CD4-positive, alpha-beta memory T cell (primary cell): ENCODE data around the gene MTERF2. TPM values are rescaled to one million over a fixed set of nuclear protein-coding genes. Genes with fewer than 3 reads are reported as not detected.

Experiments used
- CTCF ChIA-PET: fragments of 350-600 bp; sonication (Branson Sonifier 250); formaldehyde crosslinking; loops from one replicate; lab custom pipeline; 2021; ENCODE audit warnings: inconsistent platforms; ENCODE audit not compliant: partially characterized antibody; lab: Charles Lee
- POLR2A ChIA-PET: fragments of 350-600 bp; sonication (Branson Sonifier 250); formaldehyde crosslinking; loops from one replicate; lab custom pipeline; 2021; ENCODE audit not compliant: partially characterized antibody; lab: Charles Lee
- DNase-seq, 5 donors: peaks; one replicate each; pipeline versions ENCODE4 v3.0.0 to v3.0.0-alpha.2; 2020 to 2022; ENCODE audit warnings: mixed read lengths in 1 of 5
- H3K27ac ChIP-seq: one replicate; pipeline ENCODE4 v1.7.0; 2013; ENCODE audit warnings: low read depth, low read length
- H3K27me3 ChIP-seq: 2 replicates; pipeline ENCODE4 v1.7.0; 2013; ENCODE audit warnings: mild to moderate bottlenecking, low read length, moderate library complexity; ENCODE audit not compliant: insufficient read depth
- H3K36me3 ChIP-seq: 2 replicates; pipeline ENCODE4 v1.7.0; 2013; ENCODE audit warnings: mild to moderate bottlenecking, low read length, moderate library complexity; ENCODE audit not compliant: insufficient read depth
- H3K4me1 ChIP-seq: 2 replicates; pipeline ENCODE4 v1.7.0; 2013; ENCODE audit warnings: mild to moderate bottlenecking, low read length, moderate library complexity; ENCODE audit not compliant: insufficient read depth
- H3K4me3 ChIP-seq, 2 donors: one replicate each; pipeline ENCODE4 v1.7.0; 2013; ENCODE audit warnings: low read length in 2 of 2, mild to moderate bottlenecking in 1 of 2
- H3K9me3 ChIP-seq, 2 donors: one replicate each; pipeline ENCODE4 v1.7.0; 2013; ENCODE audit warnings: low read length in 2 of 2, control low read depth in 1 of 2; ENCODE audit not compliant: control insufficient read depth in 1 of 2
- H3K27ac Mint-ChIP-seq, 7 donors: one replicate each; pipeline ENCODE4 v1.8.0; 2020 to 2021; ENCODE audit warnings: mixed read lengths in 7 of 7, mild to moderate bottlenecking in 6 of 7, inconsistent platforms in 3 of 7, moderate library complexity in 3 of 7
- H3K27me3 Mint-ChIP-seq, 2 donors: one replicate each; pipeline ENCODE4 v1.8.0; 2020 to 2021; ENCODE audit warnings: mixed read lengths in 2 of 2
- H3K36me3 Mint-ChIP-seq, 2 donors: one replicate each; pipeline ENCODE4 v1.8.0; 2020 to 2021; ENCODE audit warnings: mixed read lengths in 2 of 2, inconsistent platforms in 1 of 2, mild to moderate bottlenecking in 1 of 2
- H3K4me1 Mint-ChIP-seq, 4 donors: one replicate each; pipeline ENCODE4 v1.8.0; 2020 to 2021; ENCODE audit warnings: mixed read lengths in 4 of 4, mild to moderate bottlenecking in 1 of 4
- H3K4me3 Mint-ChIP-seq, 8 donors: one replicate each; pipeline ENCODE4 v1.8.0; 2020 to 2021; ENCODE audit warnings: mixed read lengths in 8 of 8, mild to moderate bottlenecking in 7 of 8, moderate library complexity in 6 of 8, inconsistent platforms in 3 of 8
- H3K9me3 Mint-ChIP-seq, 8 donors: one replicate each; pipeline ENCODE4 v1.8.0; 2020 to 2021; ENCODE audit warnings: mixed read lengths in 8 of 8, mild to moderate bottlenecking in 5 of 8, inconsistent platforms in 3 of 8, moderate library complexity in 1 of 8
- intact Hi-C: fragments of 100-400 bp; cut with micrococcal nuclease; formaldehyde crosslinking; loops from one replicate; pipeline ENCODE4 v1.15.1; 2023
- polyA plus RNA-seq, 2 donors: library from polyadenylated mRNA; unstranded; fragments of 300-500 nt; fragmentation: Illumina TruSeq; gene quantifications; one replicate each; pipeline ENCODE4 v1.2.3, GENCODE V29; 2021
- total RNA-seq, 2 experiments: library from RNA; stranded (reverse); gene quantifications; one replicate each; pipeline ENCODE4 v1.2.3, GENCODE V29; 2021

Gene MTERF2
- total and polyA plus RNA-seq, 4 experiments from 2014 or later, result 5.6 to 12.0 (median 10.3) TPM

GRCh38 chr12:106947461-106947860 is 39.5 kb downstream of the MTERF2 start:
- ChIA-PET POLR2A (interaction anchor here (1.3 kb wide), 1 partner anchor 9 kb away, joined by 4 read pairs; the partner anchor contains the start of gene TMEM263), CTCF (no interaction called here)
- no peak overlapping the region for H3K27ac Mint-ChIP-seq

GRCh38 chr12:106945261-106945851 is 41.6 kb downstream of the MTERF2 start:
- Mint-ChIP-seq H3K27me3 (no peaks in the 10 kb centered on the region), H3K27ac (no peak overlapping the region), H3K4me1 (no peaks in the 10 kb centered on the region), H3K4me3 (no peak overlapping the region), H3K9me3 (peaks cover 2 to 11% (median 6%) of the 10 kb centered on the region in 8 donors), H3K36me3 (peaks cover 1 to 3% of the 10 kb centered on the region in 2 donors)
- Histone ChIP-seq H3K4me3 (no peak overlapping the region), H3K36me3 (no peaks in the 10 kb centered on the region), H3K27me3 (no peaks in the 10 kb centered on the region), H3K4me1 (no peaks in the 10 kb centered on the region), H3K27ac (no peak overlapping the region), H3K9me3 (no peaks in the 10 kb centered on the region)
- ChIA-PET POLR2A (no interaction called here), CTCF (interaction anchor here (1.3 to 1.4 kb wide), 2 partner anchors 10 to 26 kb away, joined by 3 to 4 read pairs; partner anchors contain the start of gene TMEM263)
- no peak for DNase-seq
- intact Hi-C loops, result no loop called here

More at GRCh38 chr12:106947461-106947860, 39.5 kb downstream of the MTERF2 start:
- H3K27ac ChIP-seq, result no peak overlapping the region
- Mint-ChIP-seq H3K36me3 (peaks cover 1 to 3% of the 10 kb centered on the region in 2 donors), H3K27me3 (no peaks in the 10 kb centered on the region), H3K4me3 (no peak overlapping the region), H3K9me3 (peaks cover 2 to 11% (median 6%) of the 10 kb centered on the region in 8 donors), H3K4me1 (peaks cover 0 to 8% (median 3%) of the 10 kb centered on the region in 4 donors)
- H3K27me3 ChIP-seq, result no peaks in the 10 kb centered on the region
- H3K9me3 ChIP-seq, result no peaks in the 10 kb centered on the region
- no peaks in the 10 kb centered on the region for H3K4me1 ChIP-seq
- H3K36me3 ChIP-seq, result no peaks in the 10 kb centered on the region
- no peak overlapping the region for H3K4me3 ChIP-seq
- intact Hi-C loops, result no loop called here
- DNase-seq, result no peak

GRCh38 chr12:106942775-106943174 is 44.2 kb downstream of the MTERF2 start:
- CTCF ChIA-PET, result interaction anchor here (1.2 kb wide), 1 partner anchor 8 kb away, joined by 3 read pairs; no protein-coding TSS in a partner anchor
- no peaks in the 10 kb centered on the region for H3K9me3 ChIP-seq
- no peak for DNase-seq
- no peaks in the 10 kb centered on the region for H3K27me3 ChIP-seq
- intact Hi-C loops, result no loop called here
- H3K9me3 Mint-ChIP-seq, result peaks cover 0 to 4% (median 0%) of the 10 kb centered on the region in 8 donors
- H3K4me3 ChIP-seq, result no peak overlapping the region
- H3K36me3 ChIP-seq, result no peaks in the 10 kb centered on the region
- H3K27ac ChIP-seq, result no peak overlapping the region
- POLR2A ChIA-PET, result no interaction called here
- no peaks in the 10 kb centered on the region for H3K4me1 ChIP-seq
- no peaks in the 10 kb centered on the region for H3K4me1 Mint-ChIP-seq
- no peaks in the 10 kb centered on the region for H3K27me3 Mint-ChIP-seq
- H3K4me3 Mint-ChIP-seq, result no peak overlapping the region
- H3K36me3 Mint-ChIP-seq, result peaks cover 0 to 1% of the 10 kb centered on the region in 2 donors
- no peak overlapping the region for H3K27ac Mint-ChIP-seq

GRCh38 chr12:106941481-106942156 is 45.3 kb downstream of the MTERF2 start:
- Mint-ChIP-seq H3K36me3 (peaks cover 0 to 1% of the 10 kb centered on the region in 2 donors), H3K4me3 (no peak overlapping the region), H3K27me3 (no peaks in the 10 kb centered on the region), H3K4me1 (no peaks in the 10 kb centered on the region), H3K9me3 (peaks cover 0 to 4% (median 0%) of the 10 kb centered on the region in 8 donors), H3K27ac (no peak overlapping the region)
- H3K4me1 ChIP-seq, result no peaks in the 10 kb centered on the region
- H3K27ac ChIP-seq, result no peak overlapping the region
- no peak for DNase-seq
- no peak overlapping the region for H3K4me3 ChIP-seq
- no peaks in the 10 kb centered on the region for H3K36me3 ChIP-seq
- H3K9me3 ChIP-seq, result no peaks in the 10 kb centered on the region
- CTCF ChIA-PET, result no interaction called here
- POLR2A ChIA-PET, result no interaction called here
- H3K27me3 ChIP-seq, result no peaks in the 10 kb centered on the region
- intact Hi-C loops, result no loop called here

- CTCF ChIA-PET, result interaction anchor here (1.2 kb wide), 1 partner anchor 18 kb away, joined by 3 read pairs; no protein-coding TSS in a partner anchor
- Mint-ChIP-seq H3K27ac (no peak overlapping the region), H3K27me3 (peaks cover 7 to 13% of the 10 kb centered on the region in 2 donors), H3K4me1 (no peaks in the 10 kb centered on the region), H3K4me3 (no peak overlapping the region), H3K36me3 (no peaks in the 10 kb centered on the region), H3K9me3 (no peaks in the 10 kb centered on the region)
- DNase-seq, result no peak
- intact Hi-C loops, result no loop called here
- POLR2A ChIA-PET, result no interaction called here
- no peaks in the 10 kb centered on the region for H3K9me3 ChIP-seq
- H3K27me3 ChIP-seq, result no peaks in the 10 kb centered on the region
- no peaks in the 10 kb centered on the region for H3K4me1 ChIP-seq
- H3K27ac ChIP-seq, result no peak overlapping the region
- no peaks in the 10 kb centered on the region for H3K36me3 ChIP-seq
- H3K4me3 ChIP-seq, result no peak overlapping the region
Observed at GRCh38 chr12:106934277-106934676, 52.7 kb downstream of the MTERF2 start.

Other genes with a start within 250 kb of the MTERF2 start
- 10 to 100 TPM; 20.8 to 25.0 TPM for gene RIC8B, start 212.5 kb downstream of the MTERF2 start, total RNA-seq
- gene RIC8B, start 212.5 kb downstream of the MTERF2 start, polyA plus RNA-seq, result 10 to 100 TPM in 1 of 2 donors, 1 to 10 TPM in 1; 8.4 to 12.5 TPM
- gene TMEM263, start 31.2 kb downstream of the MTERF2 start, total RNA-seq, result 10 to 100 TPM; 31.2 to 32.9 TPM
- 10 to 100 TPM; 28.4 to 30.1 TPM for gene TMEM263, start 31.2 kb downstream of the MTERF2 start, polyA plus RNA-seq
- gene CRY1, start 106.4 kb upstream of the MTERF2 start, total RNA-seq, result 10 to 100 TPM; 31.1 to 32.2 TPM
- gene CRY1, start 106.4 kb upstream of the MTERF2 start, polyA plus RNA-seq, result 10 to 100 TPM; 27.6 to 37.3 TPM